HG03521 (cell line): ENCODE results near the gene ANKRD65.
"Not testable (repeated sequence)": the region's sequence is repeated elsewhere in the genome, so short reads cannot be mapped to it uniquely, and the experiment has no call there.

ENCODE experiments used
- ATAC-seq: cut with Tn5 transposase; IDR thresholded peaks from one replicate; pipeline ENCODE4 v1.9.1; 2021; ENCODE audit warnings: mild to moderate bottlenecking, moderate library complexity; ENCODE audit not compliant: unreplicated experiment

Gene ANKRD65

GRCh38 chr1:1418464-1419362, 2.4 kb downstream of the ANKRD65 start:
- no peak for ATAC-seq

GRCh38 chr1:1417825-1418463, 3.1 kb downstream of the ANKRD65 start:
- not testable (repeated sequence) for ATAC-seq

GRCh38 chr1:1417396-1417795, 3.7 kb downstream of the ANKRD65 start:
- not testable (repeated sequence) for ATAC-seq

GRCh38 chr1:1415751-1416150, 5.3 kb downstream of the ANKRD65 start:
- ATAC-seq: no peak

GRCh38 chr1:1412311-1412902, 8.7 kb downstream of the ANKRD65 start:
- not testable (repeated sequence) for ATAC-seq

- no peak for ATAC-seq
Observed at GRCh38 chr1:1411626-1412025, 9.4 kb downstream of the ANKRD65 start.

- ATAC-seq: not testable (repeated sequence)
Observed at GRCh38 chr1:1410238-1410637, 10.8 kb downstream of the ANKRD65 start.

- no peak for ATAC-seq
Observed at GRCh38 chr1:1407636-1408318, 13.3 kb downstream of the ANKRD65 start.

- peak; percentile 91 for ATAC-seq
Observed at GRCh38 chr1:1406821-1407635, 14.0 kb downstream of the ANKRD65 start, which contains the start of gene MRPL20. Gene MRPL20, minus strand, starts transcription at chr1:1407293. Its CDS starts 76 bp downstream, at chr1:1407217.

- no peak for ATAC-seq
Observed at GRCh38 chr1:1406101-1406820, 14.8 kb downstream of the ANKRD65 start.

GRCh38 chr1:1403653-1404052, 17.4 kb downstream of the ANKRD65 start:
- ATAC-seq: no peak

- ATAC-seq: not testable (repeated sequence)
Observed at GRCh38 chr1:1402901-1403392, 18.1 kb downstream of the ANKRD65 start.

- no peak for ATAC-seq
Observed at GRCh38 chr1:1402072-1402900, 18.8 kb downstream of the ANKRD65 start.

- ATAC-seq: no peak
Observed at GRCh38 chr1:1401457-1402010, 19.5 kb downstream of the ANKRD65 start.

GRCh38 chr1:1400576-1401456, 20.3 kb downstream of the ANKRD65 start:
- ATAC-seq: no peak

GRCh38 chr1:1399872-1400575, 21.1 kb downstream of the ANKRD65 start:
- ATAC-seq: no peak
